GM18873 (cell line): ENCODE data around the gene PLCXD3.
"Not testable (repeated sequence)": the region's sequence is repeated elsewhere in the genome, so short reads cannot be mapped to it uniquely, and the experiment has no call there.

Experiments
- ATAC-seq: cut with Tn5 transposase; IDR thresholded peaks from one replicate; pipeline ENCODE4 v1.9.1; 2021; ENCODE audit warnings: mild to moderate bottlenecking, moderate library complexity, moderate number of reproducible peaks; ENCODE audit not compliant: unreplicated experiment, low FRiP score

PLCXD3 gene

GRCh38 chr5:41503310-41503709, 7.1 kb downstream of the PLCXD3 start:
- no peak for ATAC-seq

- not testable (repeated sequence) for ATAC-seq
Measured at GRCh38 chr5:41493490-41494126, 16.8 kb downstream of the PLCXD3 start.

GRCh38 chr5:41485533-41485932, 24.9 kb downstream of the PLCXD3 start:
- ATAC-seq, result no peak

- no peak for ATAC-seq
Measured at GRCh38 chr5:41482715-41483114, 27.7 kb downstream of the PLCXD3 start.

- ATAC-seq, result no peak
Measured at GRCh38 chr5:41482173-41482572, 28.2 kb downstream of the PLCXD3 start.

GRCh38 chr5:41471571-41472208, 38.7 kb downstream of the PLCXD3 start:
- ATAC-seq, result not testable (repeated sequence)

GRCh38 chr5:41465493-41466171, 44.8 kb downstream of the PLCXD3 start:
- no peak for ATAC-seq

GRCh38 chr5:41459557-41459956, 50.8 kb downstream of the PLCXD3 start:
- ATAC-seq, result no peak

GRCh38 chr5:41457094-41457493, 53.3 kb downstream of the PLCXD3 start:
- no peak for ATAC-seq

- ATAC-seq, result no peak
Measured at GRCh38 chr5:41452506-41452905, 57.9 kb downstream of the PLCXD3 start.

GRCh38 chr5:41447650-41448510, 62.5 kb downstream of the PLCXD3 start:
- no peak for ATAC-seq

GRCh38 chr5:41445937-41446563, 64.4 kb downstream of the PLCXD3 start:
- ATAC-seq, result no peak

- ATAC-seq, result no peak
Measured at GRCh38 chr5:41435276-41435675, 75.1 kb downstream of the PLCXD3 start.

- no peak for ATAC-seq
Measured at GRCh38 chr5:41433552-41434181, 76.7 kb downstream of the PLCXD3 start.

GRCh38 chr5:41432481-41433253, 77.7 kb downstream of the PLCXD3 start:
- no peak for ATAC-seq

- no peak for ATAC-seq
Measured at GRCh38 chr5:41427505-41427904, 82.9 kb downstream of the PLCXD3 start.

- no peak for ATAC-seq
Measured at GRCh38 chr5:41425736-41426135, 84.7 kb downstream of the PLCXD3 start.

GRCh38 chr5:41420492-41421067, 89.8 kb downstream of the PLCXD3 start:
- no peak for ATAC-seq
